K562 (cell line): ENCODE results near the gene RHBDL3. TPM values are rescaled to one million over a fixed set of nuclear protein-coding genes. Genes with fewer than 3 reads are reported as not detected.

Experiments
- COPS2 ChIP-seq: fragments of 450-650 bp; conservative IDR thresholded peaks from 2 replicates; pipeline ENCODE4 v1.6.1; 2016; ENCODE audit warnings: mild to moderate bottlenecking, moderate library complexity
- ETV1 ChIP-seq: fragments of 450-650 bp; conservative IDR thresholded peaks from 2 replicates; pipeline ENCODE4 v1.6.1; 2016; ENCODE audit warnings: missing genetic modification characterization, control low read depth, low read depth, missing compliant biosample characterization
- HMGN3 ChIP-seq: IDR thresholded peaks from 2 replicates; pipeline ENCODE4 v1.6.1; 2011; ENCODE audit warnings: borderline replicate concordance, low read depth, mild to moderate bottlenecking, mixed read lengths, low read length; ENCODE audit not compliant: insufficient read length; ENCODE audit errors: extremely low read depth
- IFI16 ChIP-seq: fragments of 250-450 bp; sonication (Bioruptor Pico); IDR thresholded peaks from 2 replicates; pipeline ENCODE4 v2.1.2; 2022; ENCODE audit warnings: mild to moderate bottlenecking, inconsistent platforms
- KDM5B ChIP-seq: fragments of 200-600 bp; sonication (generic); IDR thresholded peaks from 2 replicates; pipeline ENCODE4 v1.6.1; 2012; ENCODE audit warnings: low read depth, mild to moderate bottlenecking, moderate library complexity, low read length, control low read depth, inconsistent platforms; ENCODE audit not compliant: insufficient replicate concordance
- MAX ChIP-seq: sonication (generic); formaldehyde crosslinking; IDR thresholded peaks from 2 replicates; pipeline ENCODE4 v1.9.0; 2022; ENCODE audit warnings: mild to moderate bottlenecking, missing genetic modification reagents
- MLX ChIP-seq, 2 experiments: fragments of 450-650 bp in 1 of 2; sonication (generic) in 1 of 2; formaldehyde crosslinking; conservative IDR thresholded peaks; 2 replicates each; pipeline versions ENCODE4 v1.4.0 to v1.8.1; 2020 to 2022; ENCODE audit warnings: mild to moderate bottlenecking in 1 of 2, missing genetic modification reagents in 1 of 2
- MXI1 ChIP-seq: IDR thresholded peaks from 2 replicates; pipeline ENCODE4 v1.6.1; 2011; ENCODE audit warnings: low read depth, mild to moderate bottlenecking, improper control_type of control experiment, low read length
- NCOA6 ChIP-seq: fragments of 450-650 bp; IDR thresholded peaks from 2 replicates; pipeline ENCODE4 v1.6.1; 2017; ENCODE audit warnings: mild to moderate bottlenecking
- PYGO2 ChIP-seq: fragments of 450-650 bp; IDR thresholded peaks from 2 replicates; pipeline ENCODE4 v1.6.1; 2016; ENCODE audit warnings: mild to moderate bottlenecking, missing genetic modification characterization, moderate library complexity, missing compliant biosample characterization
- SAFB2 ChIP-seq: fragments of 200-400 bp; formaldehyde crosslinking; IDR thresholded peaks from 2 replicates; pipeline ENCODE4 v1.6.1; 2018; ENCODE audit warnings: borderline replicate concordance, low read length, low read depth, moderate library complexity; ENCODE audit not compliant: severe bottlenecking
- SP2 ChIP-seq: IDR thresholded peaks from 2 replicates; pipeline ENCODE4 v1.6.1; 2011; ENCODE audit warnings: mild to moderate bottlenecking, low read depth, low read length, moderate library complexity; ENCODE audit not compliant: poor library complexity, severe bottlenecking; ENCODE audit errors: extremely low read depth
- TEAD1 ChIP-seq, 2 experiments: fragments of 450-650 bp in 1 of 2; sonication (generic) in 1 of 2; formaldehyde crosslinking; IDR thresholded peaks; 2 replicates each; pipeline versions ENCODE4 v1.4.0 to v1.8.0; 2020 to 2022; ENCODE audit warnings: mild to moderate bottlenecking in 2 of 2, missing genetic modification reagents in 1 of 2
- ZBTB43 ChIP-seq: sonication (generic); formaldehyde crosslinking; IDR thresholded peaks from 2 replicates; pipeline ENCODE4 v1.8.0; 2023; ENCODE audit warnings: mild to moderate bottlenecking, missing genetic modification reagents
- ZBTB7A ChIP-seq: IDR thresholded peaks from 2 replicates; pipeline ENCODE4 v1.6.1; 2011; ENCODE audit warnings: low read depth, mild to moderate bottlenecking, low read length, moderate library complexity, borderline replicate concordance; ENCODE audit not compliant: control insufficient read depth
- ZBTB9 ChIP-seq: fragments of 450-650 bp; formaldehyde crosslinking; IDR thresholded peaks from 2 replicates; pipeline ENCODE4 v1.4.0; 2020; ENCODE audit warnings: mild to moderate bottlenecking, moderate library complexity
- ZC3H4 ChIP-seq: sonication (generic); formaldehyde crosslinking; IDR thresholded peaks from 2 replicates; pipeline ENCODE4 v1.9.0; 2021; ENCODE audit warnings: missing genetic modification reagents, borderline replicate concordance
- ZNF165 ChIP-seq: fragments of 250-450 bp; sonication (Bioruptor Pico); IDR thresholded peaks from 2 replicates; pipeline ENCODE4 v1.4.0; 2020; ENCODE audit warnings: borderline replicate concordance
- ZNF232 ChIP-seq: sonication (generic); formaldehyde crosslinking; IDR thresholded peaks from 2 replicates; pipeline ENCODE4 v1.8.0; 2022; ENCODE audit warnings: mild to moderate bottlenecking, missing genetic modification reagents
- ZNF449 ChIP-seq: fragments of 250-450 bp; sonication (Bioruptor Pico); IDR thresholded peaks from 2 replicates; pipeline ENCODE4 v1.8.0; 2022; ENCODE audit warnings: moderate library complexity, mild to moderate bottlenecking, inconsistent platforms
- ZNF57 ChIP-seq: fragments of 450-650 bp; formaldehyde crosslinking; IDR thresholded peaks from 2 replicates; pipeline ENCODE4 v1.4.0; 2020; ENCODE audit warnings: mild to moderate bottlenecking, moderate library complexity
- ZNF583 ChIP-seq: fragments of 250-450 bp; sonication (Bioruptor Pico); IDR thresholded peaks from 2 replicates; pipeline ENCODE4 v1.4.0; 2020
- polyA plus RNA-seq, 8 experiments: library from polyadenylated mRNA; depleted of rRNA in 4 of 8; stranded (reverse) in 5 of 8; unstranded in 3 of 8; fragments of >200 nt; fragmentation: Nextera tagmentation in 2 of 8; fragmentation: Illumina TruSeq in 1 of 8; extraction: Ambion mirVana in 2 of 8; extraction: Trizol in 1 of 8; gene quantifications; 2 replicates each; pipeline versions ENCODE4 v1.2.1 to v1.2.3, GENCODE V29; 2011 to 2014; ENCODE audit warnings: inconsistent platforms in 1 of 8, missing spikeins in 1 of 8
- total RNA-seq, 7 experiments: library from RNA; depleted of rRNA in 6 of 7; stranded (reverse); fragments of >200 nt in 6 of 7; fragmentation: Illumina TruSeq in 2 of 7; extraction: Trizol in 2 of 7; gene quantifications; 2 replicates each; pipeline versions ENCODE4 v1.2.1 to v1.2.3, GENCODE V29; 2011 to 2021; ENCODE audit warnings: low replicate concordance in 1 of 7

RHBDL3 gene
- total and polyA plus RNA-seq, 9 of the 15 experiments (the other 6 are each of a cell fraction or from before 2014, with no cell fraction given) = 0.06 to 0.31 (median 0.09) TPM; not detected in 4

GRCh38 chr17:32341857-32342602 is 76.4 kb downstream of the RHBDL3 start, which contains the start of gene C17orf75 (continued):
- peak; percentile 66; the same call in 1 of the 2 replicates for TF ChIP-seq ZBTB9 (CRISPR knock-in tag)
- peak; percentile 89 for TF ChIP-seq HMGN3
- TF ChIP-seq IFI16 (CRISPR knock-in tag) = no peak
- no peak; a peak in 1 of 4 replicates for TF ChIP-seq MLX (CRISPR knock-in tag; conservative IDR thresholded peaks at IDR 0.05)
- no peak for TF ChIP-seq ZNF57
- TF ChIP-seq MXI1 = no peak
- TF ChIP-seq ETV1 (tag) = peak; percentile 73
- peak; percentile 62; the same call in 1 of the 2 replicates for TF ChIP-seq ZBTB7A
- TF ChIP-seq ZBTB43 = no peak
- no peak for TF ChIP-seq ZC3H4
- no peak for TF ChIP-seq PYGO2
- no peak for TF ChIP-seq ZNF449 (CRISPR knock-in tag)
- TF ChIP-seq MAX (CRISPR knock-in tag) = no peak; the same call in 1 of the 2 replicates
- no peak for TF ChIP-seq COPS2
- TF ChIP-seq SP2 = no peak
- TF ChIP-seq ZNF232 (CRISPR knock-in tag) = peak; percentile 54; the same call in 1 of the 2 replicates
- TF ChIP-seq KDM5B = no peak
- no peak for TF ChIP-seq ZNF165 (CRISPR knock-in tag)
- TF ChIP-seq SAFB2 = no peak
- 0 out of 2 replicates have a peak, but pooled peaks have one; percentile 15 for TF ChIP-seq ZNF583 (CRISPR knock-in tag)
- TF ChIP-seq TEAD1 (CRISPR knock-in tag; IDR thresholded peaks at IDR 0.05) = 0 out of 4 replicates have a peak, but pooled peaks of 1 of the 2 experiments have one; percentile 55
- TF ChIP-seq NCOA6 = no peak
